Measurements from ENCODE around the gene VPREB3. TPM values are rescaled to one million over a fixed set of nuclear protein-coding genes. Genes with fewer than 3 reads are reported as not detected.

The VPREB3 gene
- total and polyA plus RNA-seq, 2 of the 8 experiments (the other 6 are each of a cell fraction or from before 2014, with no cell fraction given) = 0.52 to 4.6 TPM

DNA sequence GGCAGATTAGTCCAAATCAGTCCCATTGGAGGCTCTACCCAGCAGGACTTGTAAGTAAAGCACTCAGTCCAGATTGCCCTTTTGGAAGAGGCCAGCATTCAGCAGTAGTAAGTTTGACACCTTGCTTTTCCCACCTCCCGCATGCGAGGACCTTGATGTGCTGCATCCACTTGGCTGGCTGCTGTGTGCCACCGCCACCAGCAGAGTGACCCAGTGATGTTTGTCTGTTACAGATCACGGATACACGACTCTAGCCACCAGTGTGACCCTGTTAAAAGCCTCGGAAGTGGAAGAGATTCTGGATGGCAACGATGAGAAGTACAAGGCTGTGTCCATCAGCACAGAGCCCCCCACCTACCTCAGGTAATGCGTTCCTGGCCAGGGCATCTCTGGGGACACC lies 39.1 kb upstream of the VPREB3 start (continued):
- TF ChIP-seq, protein P1, sequence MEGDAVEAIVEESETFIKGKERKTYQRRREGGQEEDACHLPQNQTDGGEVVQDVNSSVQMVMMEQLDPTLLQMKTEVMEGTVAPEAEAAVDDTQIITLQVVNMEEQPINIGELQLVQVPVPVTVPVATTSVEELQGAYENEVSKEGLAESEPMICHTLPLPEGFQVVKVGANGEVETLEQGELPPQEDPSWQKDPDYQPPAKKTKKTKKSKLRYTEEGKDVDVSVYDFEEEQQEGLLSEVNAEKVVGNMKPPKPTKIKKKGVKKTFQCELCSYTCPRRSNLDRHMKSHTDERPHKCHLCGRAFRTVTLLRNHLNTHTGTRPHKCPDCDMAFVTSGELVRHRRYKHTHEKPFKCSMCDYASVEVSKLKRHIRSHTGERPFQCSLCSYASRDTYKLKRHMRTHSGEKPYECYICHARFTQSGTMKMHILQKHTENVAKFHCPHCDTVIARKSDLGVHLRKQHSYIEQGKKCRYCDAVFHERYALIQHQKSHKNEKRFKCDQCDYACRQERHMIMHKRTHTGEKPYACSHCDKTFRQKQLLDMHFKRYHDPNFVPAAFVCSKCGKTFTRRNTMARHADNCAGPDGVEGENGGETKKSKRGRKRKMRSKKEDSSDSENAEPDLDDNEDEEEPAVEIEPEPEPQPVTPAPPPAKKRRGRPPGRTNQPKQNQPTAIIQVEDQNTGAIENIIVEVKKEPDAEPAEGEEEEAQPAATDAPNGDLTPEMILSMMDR (IDR thresholded peaks at IDR 0.05; ENCODE audit: control extremely low read depth in 1 of 3, insufficient read depth in 1 of 3, low read depth in 1 of 3, low read length in 3 of 3) = no peak
- TF ChIP-seq SRF (IDR thresholded peaks at IDR 0.05; ENCODE audit: low read depth, low read length) (no peak), RBBP5 (IDR thresholded peaks at IDR 0.05; ENCODE audit: borderline replicate concordance, low read depth, low read length) (no peak), HDAC2 (IDR thresholded peaks at IDR 0.05; ENCODE audit: borderline replicate concordance in 1 of 2, low read depth in 2 of 2, low read length in 2 of 2) (no peak), NANOG (IDR thresholded peaks at IDR 0.05; ENCODE audit: insufficient read depth, low read depth, low read length, poor library complexity, severe bottlenecking) (no peak), BACH1 (IDR thresholded peaks at IDR 0.05; ENCODE audit: low read length) (no peak), EZH2 (IDR thresholded peaks at IDR 0.05; ENCODE audit: low read depth, low read length, severe bottlenecking) (no peak), GTF2F1 (IDR thresholded peaks at IDR 0.05; ENCODE audit: borderline replicate concordance, low read depth, low read length) (no peak)
